BJ (cell line): ENCODE results near the gene SSBP3. TPM values are rescaled to one million over a fixed set of nuclear protein-coding genes. Genes with fewer than 3 reads are reported as not detected.

Experiments
- CTCF ChIA-PET: fragments of 350-600 bp; formaldehyde crosslinking; extraction: SDS; loops from one replicate; lab custom pipeline; 2021; ENCODE audit warnings: antibody characterized with exemption, inconsistent platforms; lab: Yijun Ruan, JAX
- POLR2A ChIA-PET: fragments of 300-600 bp; sonication (Branson Sonifier 250); formaldehyde crosslinking; extraction: SDS; loops from one replicate; lab custom pipeline; 2021; ENCODE audit warnings: antibody characterized with exemption; lab: Charles Lee
- DNase-seq: peaks from one replicate; pipeline ENCODE4 v3.0.0-alpha.2; 2011; ENCODE audit warnings: low read depth
- H3K27me3 ChIP-seq: 2 replicates; pipeline ENCODE4 v1.6.0; 2011; ENCODE audit warnings: low read length; ENCODE audit not compliant: control insufficient read depth, insufficient read depth
- H3K36me3 ChIP-seq: 2 replicates; pipeline ENCODE4 v1.5.1; 2011; ENCODE audit warnings: low read length; ENCODE audit not compliant: control insufficient read depth, insufficient read depth
- H3K4me3 ChIP-seq: 2 replicates; pipeline ENCODE4 v1.5.1; 2011; ENCODE audit warnings: low read depth, mild to moderate bottlenecking, control low read depth, low read length
- CTCF ChIP-seq: IDR thresholded peaks from 2 replicates; pipeline ENCODE4 v1.5.1; 2011; ENCODE audit warnings: low read depth, mild to moderate bottlenecking, control low read depth, inconsistent platforms, low read length, moderate library complexity; ENCODE audit not compliant: insufficient read depth
- polyA plus RNA-seq: library from polyadenylated mRNA; depleted of rRNA; stranded (reverse); fragments of >200 nt; gene quantifications from 2 replicates; pipeline ENCODE4 v1.2.3, GENCODE V29; 2011

The SSBP3 gene
- polyA plus RNA-seq, 1 experiment: 25.9 TPM

GRCh38 chr1:54227091-54227602 is 179.0 kb downstream of the SSBP3 start:
- Histone ChIP-seq H3K27me3 (no peaks in the 10 kb centered on the region), H3K36me3 (peaks cover 8% of the 10 kb centered on the region), H3K4me3 (no peak overlapping the region)
- CTCF ChIA-PET: interaction anchor here (0.9 to 1.0 kb wide), 2 partner anchors 10 to 105 kb away, joined by 3 to 4 read pairs; no protein-coding TSS in a partner anchor
- DNase-seq: no peak
- no peak for TF ChIP-seq CTCF
- POLR2A ChIA-PET: no interaction called here

GRCh38 chr1:54225986-54226559 is 180.1 kb downstream of the SSBP3 start:
- ChIA-PET POLR2A (no interaction called here), CTCF (interaction anchor here (0.6 kb wide), 1 partner anchor 180 kb away, joined by 3 read pairs; the partner anchor contains the start of gene SSBP3)
- Histone ChIP-seq H3K4me3 (no peak overlapping the region), H3K36me3 (peaks cover 9% of the 10 kb centered on the region), H3K27me3 (no peaks in the 10 kb centered on the region)
- DNase-seq: no peak
- TF ChIP-seq CTCF: no peak

- no peak for TF ChIP-seq CTCF
- Histone ChIP-seq H3K4me3 (no peak overlapping the region), H3K27me3 (no peaks in the 10 kb centered on the region), H3K36me3 (peaks cover 9% of the 10 kb centered on the region)
- DNase-seq: no peak
- ChIA-PET CTCF (interaction anchor here (0.6 kb wide), 1 partner anchor 181 kb away, joined by 3 read pairs; the partner anchor contains the start of gene SSBP3), POLR2A (no interaction called here)
Observed at GRCh38 chr1:54225378-54225777, 180.8 kb downstream of the SSBP3 start.

- H3K4me3 ChIP-seq: no peak overlapping the region
- ChIA-PET CTCF (no interaction called here), POLR2A (no interaction called here)
- DNase-seq: no peak
- H3K36me3 ChIP-seq: peaks cover 9% of the 10 kb centered on the region
- no peaks in the 10 kb centered on the region for H3K27me3 ChIP-seq
- no peak for TF ChIP-seq CTCF
Observed at GRCh38 chr1:54224233-54224632, 182.0 kb downstream of the SSBP3 start.

GRCh38 chr1:54223441-54224202 is 182.6 kb downstream of the SSBP3 start:
- ChIA-PET POLR2A (no interaction called here), CTCF (no interaction called here)
- TF ChIP-seq CTCF: no peak
- no peak for DNase-seq
- no peaks in the 10 kb centered on the region for H3K27me3 ChIP-seq
- no peak overlapping the region for H3K4me3 ChIP-seq
- peaks cover 9% of the 10 kb centered on the region for H3K36me3 ChIP-seq
